ENCODE measurements around the gene GAS6. TPM values are rescaled to one million over a fixed set of nuclear protein-coding genes. Genes with fewer than 3 reads are reported as not detected.
A peak's percentile ranks its signal among the peaks of the same experiment; 100 is the strongest.

The GAS6 gene
- total and polyA plus RNA-seq, 2 donors: 36.5 to 89.4 TPM

- 97% methylated on average over 26 of the region's 26 CpGs for WGBS
- Histone ChIP-seq H3K4me3 (ENCODE audit: low read length in 2 of 2) (no peak overlapping the region), H3K27me3 (ENCODE audit: control insufficient read depth in 2 of 2, insufficient read depth in 1 of 2, low read length in 1 of 2) (peaks cover 0 to 13% of the 10 kb centered on the region in 2 donors), H3K36me3 (ENCODE audit: control insufficient read depth in 2 of 2, insufficient read depth in 2 of 2, low read length in 1 of 2) (peaks cover 2 to 5% of the 10 kb centered on the region in 2 donors), H3K27ac (ENCODE audit: low read depth in 1 of 2, low read length in 1 of 2) (no peak overlapping the region), H3K9me3 (ENCODE audit: control insufficient read depth in 2 of 2, insufficient read depth in 1 of 2, low read length in 1 of 2) (peaks cover 0 to 12% of the 10 kb centered on the region in 2 donors), H3K4me1 (ENCODE audit: control insufficient read depth in 2 of 2, insufficient read depth in 2 of 2, low read length in 2 of 2) (peaks cover 4 to 17% of the 10 kb centered on the region in 2 donors)
- no peak for DNase-seq (ENCODE audit: low read depth in 6 of 9, low spot score in 9 of 9)
These were observed 45.1 kb downstream of the GAS6 start for GRCh38 chr13:113818700-113819295.

DNA sequence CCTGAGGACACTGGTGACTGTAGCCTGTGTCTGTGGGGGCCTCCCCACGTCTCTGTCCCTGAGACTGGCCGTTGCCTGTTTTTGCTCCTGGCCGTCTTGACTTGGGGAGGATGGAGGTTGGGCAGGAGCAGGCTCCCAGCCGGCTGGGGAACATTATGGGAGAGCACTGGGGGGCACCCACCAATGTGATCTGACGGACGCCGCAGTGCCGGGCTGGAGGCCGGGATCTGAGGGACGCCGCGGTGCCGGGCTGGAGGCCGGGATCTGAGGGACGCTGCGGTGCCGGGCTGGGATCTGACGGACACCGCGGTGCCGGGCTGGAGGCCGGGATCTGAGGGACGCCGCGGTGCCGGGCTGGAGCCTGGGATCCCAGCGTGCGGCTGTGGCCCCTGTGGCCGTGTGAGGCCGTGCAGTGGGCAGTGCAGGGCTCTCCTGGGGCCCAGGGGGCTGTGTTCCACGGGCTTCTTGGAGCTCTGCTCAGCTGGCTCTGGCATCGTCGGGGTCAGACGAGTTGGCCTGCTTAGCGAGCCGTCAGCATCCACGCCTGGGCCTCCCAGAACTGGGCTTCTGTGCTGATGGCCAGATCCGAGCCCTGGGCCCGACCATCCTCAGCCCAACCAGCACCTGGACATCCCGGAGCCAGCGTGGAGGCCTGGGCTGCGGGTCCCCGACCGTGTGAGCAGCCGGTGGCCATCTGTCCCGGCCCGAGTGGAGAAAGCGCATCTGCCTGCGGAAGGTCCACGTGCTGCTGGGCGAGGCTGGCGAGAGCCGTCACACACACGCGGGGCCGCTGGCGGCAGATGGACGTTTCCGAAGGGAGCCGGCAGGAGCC, 45.8 kb downstream of the GAS6 start:
- Histone ChIP-seq H3K36me3 (ENCODE audit: control insufficient read depth in 2 of 2, insufficient read depth in 2 of 2, low read length in 1 of 2) (peaks cover 2 to 5% of the 10 kb centered on the region in 2 donors), H3K9me3 (ENCODE audit: control insufficient read depth in 2 of 2, insufficient read depth in 1 of 2, low read length in 1 of 2) (peaks cover 0 to 6% of the 10 kb centered on the region in 2 donors), H3K27ac (ENCODE audit: low read depth in 1 of 2, low read length in 1 of 2) (no peak overlapping the region), H3K4me3 (ENCODE audit: low read length in 2 of 2) (no peak overlapping the region), H3K27me3 (ENCODE audit: control insufficient read depth in 2 of 2, insufficient read depth in 1 of 2, low read length in 1 of 2) (peaks cover 0 to 13% of the 10 kb centered on the region in 2 donors), H3K4me1 (ENCODE audit: control insufficient read depth in 2 of 2, insufficient read depth in 2 of 2, low read length in 2 of 2) (peaks cover 4 to 17% of the 10 kb centered on the region in 2 donors)
- DNase-seq (ENCODE audit: low read depth in 6 of 9, low spot score in 9 of 9): no peak
- 95% methylated on average over 60 of the region's 60 CpGs for WGBS

GRCh38 chr13:113816946-113817859, 46.7 kb downstream of the GAS6 start:
- DNase-seq (ENCODE audit: low read depth in 6 of 9, low spot score in 9 of 9): peak; percentile 62 to 93 (median 81)
- H3K27ac ChIP-seq (ENCODE audit: low read depth in 1 of 2, low read length in 1 of 2): no peak overlapping the region
- H3K27me3 ChIP-seq (ENCODE audit: control insufficient read depth in 2 of 2, insufficient read depth in 1 of 2, low read length in 1 of 2): peaks cover 0 to 13% of the 10 kb centered on the region in 2 donors
- WGBS: 43% methylated on average over 24 of the region's 24 CpGs
- peaks cover 0 to 6% of the 10 kb centered on the region in 2 donors for H3K9me3 ChIP-seq (ENCODE audit: control insufficient read depth in 2 of 2, insufficient read depth in 1 of 2, low read length in 1 of 2)
- no peak overlapping the region for H3K4me3 ChIP-seq (ENCODE audit: low read length in 2 of 2)
- H3K36me3 ChIP-seq (ENCODE audit: control insufficient read depth in 2 of 2, insufficient read depth in 2 of 2, low read length in 1 of 2): peaks cover 0 to 5% of the 10 kb centered on the region in 2 donors
- H3K4me1 ChIP-seq (ENCODE audit: control insufficient read depth in 2 of 2, insufficient read depth in 2 of 2, low read length in 2 of 2): peaks cover 4 to 17% of the 10 kb centered on the region in 2 donors

- peaks cover 4 to 12% of the 10 kb centered on the region in 2 donors for H3K4me1 ChIP-seq (ENCODE audit: control insufficient read depth in 2 of 2, insufficient read depth in 2 of 2, low read length in 2 of 2)
- peaks cover 0 to 5% of the 10 kb centered on the region in 2 donors for H3K9me3 ChIP-seq (ENCODE audit: control insufficient read depth in 2 of 2, insufficient read depth in 1 of 2, low read length in 1 of 2)
- no peak for DNase-seq (ENCODE audit: low read depth in 6 of 9, low spot score in 9 of 9)
- peaks cover 0 to 11% of the 10 kb centered on the region in 2 donors for H3K27me3 ChIP-seq (ENCODE audit: control insufficient read depth in 2 of 2, insufficient read depth in 1 of 2, low read length in 1 of 2)
- H3K27ac ChIP-seq (ENCODE audit: low read depth in 1 of 2, low read length in 1 of 2): no peak overlapping the region
- no peaks in the 10 kb centered on the region for H3K36me3 ChIP-seq (ENCODE audit: control insufficient read depth in 2 of 2, insufficient read depth in 2 of 2, low read length in 1 of 2)
- no peak overlapping the region for H3K4me3 ChIP-seq (ENCODE audit: low read length in 2 of 2)
- WGBS: 82% methylated on average over 25 of the region's 25 CpGs
These were observed 47.5 kb downstream of the GAS6 start for GRCh38 chr13:113816254-113816929.

DNA sequence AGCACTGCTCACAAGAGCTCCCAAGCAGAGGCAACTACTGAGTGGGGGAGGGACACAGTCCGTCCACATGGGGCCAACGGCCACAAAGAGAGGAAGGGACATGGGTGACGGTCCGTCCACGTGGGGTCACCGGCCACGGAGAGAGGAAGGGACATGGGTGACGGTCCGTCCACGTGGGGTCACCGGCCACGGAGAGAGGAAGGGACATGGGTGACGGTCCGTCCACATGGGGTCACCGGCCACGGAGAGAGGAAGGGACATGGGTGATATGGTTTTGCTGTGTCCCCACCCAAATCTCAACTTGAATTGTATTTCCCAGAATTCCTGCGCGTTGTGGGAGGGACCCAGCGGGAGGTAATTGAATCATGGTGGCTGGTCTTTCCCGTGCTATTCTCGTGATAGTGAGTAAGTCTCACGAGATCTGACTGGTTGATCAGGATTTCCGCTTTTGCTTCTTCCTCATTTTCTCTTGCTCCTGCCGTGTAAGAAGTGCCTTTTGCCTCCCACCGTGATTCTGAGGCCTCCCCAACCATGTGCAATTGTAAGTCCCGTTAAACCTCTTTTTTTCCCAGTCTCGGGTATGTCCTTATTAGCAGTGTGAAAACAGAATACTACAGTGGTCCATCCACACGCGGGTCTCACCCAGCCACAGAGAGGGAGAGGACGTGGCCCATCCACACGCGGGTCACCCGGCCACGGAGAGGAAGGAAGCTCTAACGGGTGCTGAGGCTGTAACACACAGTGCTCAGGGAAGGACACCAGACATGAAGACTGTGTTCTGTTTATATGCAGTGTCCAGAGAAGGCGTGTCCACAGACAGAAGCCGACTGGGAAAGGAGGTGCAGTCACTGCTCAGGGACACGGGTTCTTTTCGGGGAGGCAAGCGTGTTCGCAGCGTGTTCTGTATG, 48.5 kb downstream of the GAS6 start:
- WGBS: 62% methylated on average over 42 of the region's 42 CpGs
- peaks cover 0 to 6% of the 10 kb centered on the region in 2 donors for H3K27me3 ChIP-seq (ENCODE audit: control insufficient read depth in 2 of 2, insufficient read depth in 1 of 2, low read length in 1 of 2)
- no peaks in the 10 kb centered on the region for H3K36me3 ChIP-seq (ENCODE audit: control insufficient read depth in 2 of 2, insufficient read depth in 2 of 2, low read length in 1 of 2)
- peaks cover 4 to 8% of the 10 kb centered on the region in 2 donors for H3K4me1 ChIP-seq (ENCODE audit: control insufficient read depth in 2 of 2, insufficient read depth in 2 of 2, low read length in 2 of 2)
- DNase-seq (ENCODE audit: low read depth in 6 of 9, low spot score in 9 of 9): no peak
- H3K9me3 ChIP-seq (ENCODE audit: control insufficient read depth in 2 of 2, insufficient read depth in 1 of 2, low read length in 1 of 2): peaks cover 0 to 10% of the 10 kb centered on the region in 2 donors
- H3K27ac ChIP-seq (ENCODE audit: low read depth in 1 of 2, low read length in 1 of 2): no peak overlapping the region
- peak overlapping the region; percentile 17 to 23 for H3K4me3 ChIP-seq (ENCODE audit: low read length in 2 of 2)

GRCh38 chr13:113814435-113814821, 49.4 kb downstream of the GAS6 start:
- DNase-seq (ENCODE audit: low read depth in 6 of 9, low spot score in 9 of 9): no peak
- peaks cover 4 to 8% of the 10 kb centered on the region in 2 donors for H3K4me1 ChIP-seq (ENCODE audit: control insufficient read depth in 2 of 2, insufficient read depth in 2 of 2, low read length in 2 of 2)

GRCh38 chr13:113813749-113814434, 50.0 kb downstream of the GAS6 start:
- Histone ChIP-seq H3K27ac (ENCODE audit: low read depth in 1 of 2, low read length in 1 of 2) (no peak overlapping the region), H3K9me3 (ENCODE audit: control insufficient read depth in 2 of 2, insufficient read depth in 1 of 2, low read length in 1 of 2) (peaks cover 3 to 21% of the 10 kb centered on the region in 2 donors), H3K27me3 (ENCODE audit: control insufficient read depth in 2 of 2, insufficient read depth in 1 of 2, low read length in 1 of 2) (peaks cover 0 to 6% of the 10 kb centered on the region in 2 donors), H3K4me1 (ENCODE audit: control insufficient read depth in 2 of 2, insufficient read depth in 2 of 2, low read length in 2 of 2) (peaks cover 4 to 8% of the 10 kb centered on the region in 2 donors), H3K36me3 (ENCODE audit: control insufficient read depth in 2 of 2, insufficient read depth in 2 of 2, low read length in 1 of 2) (no peaks in the 10 kb centered on the region), H3K4me3 (ENCODE audit: low read length in 2 of 2) (no peak overlapping the region)
- WGBS: 92% methylated on average over 28 of the region's 28 CpGs
- DNase-seq (ENCODE audit: low read depth in 6 of 9, low spot score in 9 of 9): no peak

More at GRCh38 chr13:113814435-113814821, 49.4 kb downstream of the GAS6 start:
- no peak overlapping the region for H3K27ac ChIP-seq (ENCODE audit: low read depth in 1 of 2, low read length in 1 of 2)
- no peaks in the 10 kb centered on the region for H3K36me3 ChIP-seq (ENCODE audit: control insufficient read depth in 2 of 2, insufficient read depth in 2 of 2, low read length in 1 of 2)
- no peak overlapping the region for H3K4me3 ChIP-seq (ENCODE audit: low read length in 2 of 2)
- peaks cover 0 to 6% of the 10 kb centered on the region in 2 donors for H3K27me3 ChIP-seq (ENCODE audit: control insufficient read depth in 2 of 2, insufficient read depth in 1 of 2, low read length in 1 of 2)
- 93% methylated on average over 11 of the region's 11 CpGs for WGBS
- H3K9me3 ChIP-seq (ENCODE audit: control insufficient read depth in 2 of 2, insufficient read depth in 1 of 2, low read length in 1 of 2): peaks cover 3 to 18% of the 10 kb centered on the region in 2 donors
